T47D (cell line): Measurements from ENCODE around the gene HARBI1.

Experiments
- DNase-seq, 2 experiments: peaks; one replicate each; pipeline versions ENCODE4 v3.0.0 to v3.0.0-alpha.2; 2011 to 2012; ENCODE audit warnings: low read depth in 1 of 2, low spot score in 1 of 2
- JUND ChIP-seq: IDR thresholded peaks from 2 replicates; pipeline ENCODE4 v1.6.1; 2012; ENCODE audit warnings: low read depth
- in situ Hi-C: cut with HindIII; loops from 2 replicates; pipeline ENCODE4 v1.10.0; 2016; ENCODE audit warnings: low sequenced_read_pairs, low pct_unique_long_range_greater_than_20kb

The HARBI1 gene

GRCh38 chr11:46625406-46625805, 8.4 kb upstream of the HARBI1 start:
- in situ Hi-C loops, result no loop called here
- TF ChIP-seq JUND, result no peak
- DNase-seq, result peak in 1 of 2 experiments; percentile 15

GRCh38 chr11:46618837-46619236, 1.8 kb upstream of the HARBI1 start:
- TF ChIP-seq JUND, result no peak
- in situ Hi-C loops, result no loop called here
- DNase-seq, result no peak

- in situ Hi-C loops, result no loop called here
- no peak for TF ChIP-seq JUND
- DNase-seq, result no peak
These were observed 916 bp upstream of the HARBI1 start for GRCh38 chr11:46617972-46618314.

- in situ Hi-C loops, result no loop called here
- no peak for DNase-seq
- TF ChIP-seq JUND, result no peak
These were observed 385 bp downstream of the HARBI1 start for GRCh38 chr11:46616551-46617133.

GRCh38 chr11:46615756-46616155, 1.3 kb downstream of the HARBI1 start:
- in situ Hi-C loops, result no loop called here
- no peak for TF ChIP-seq JUND
- no peak for DNase-seq

GRCh38 chr11:46612326-46612725, 4.7 kb downstream of the HARBI1 start:
- no peak for DNase-seq
- in situ Hi-C loops, result no loop called here
- no peak for TF ChIP-seq JUND

- in situ Hi-C loops, result no loop called here
- TF ChIP-seq JUND, result no peak
- DNase-seq, result no peak
These were observed 5.3 kb downstream of the HARBI1 start for GRCh38 chr11:46611526-46612304.

- no peak for DNase-seq
- in situ Hi-C loops, result no loop called here
- no peak for TF ChIP-seq JUND
These were observed 7.6 kb downstream of the HARBI1 start for GRCh38 chr11:46609386-46609785.

GRCh38 chr11:46607516-46607915, 9.5 kb downstream of the HARBI1 start:
- DNase-seq, result no peak
- in situ Hi-C loops, result no loop called here
- no peak for TF ChIP-seq JUND

GRCh38 chr11:46604796-46605195, 12.2 kb downstream of the HARBI1 start:
- in situ Hi-C loops, result no loop called here
- DNase-seq, result no peak
- no peak for TF ChIP-seq JUND

GRCh38 chr11:46603704-46604308, 13.2 kb downstream of the HARBI1 start:
- in situ Hi-C loops, result no loop called here
- no peak for DNase-seq
- TF ChIP-seq JUND, result no peak

- no peak for TF ChIP-seq JUND
- no peak for DNase-seq
- in situ Hi-C loops, result no loop called here
These were observed 15.9 kb downstream of the HARBI1 start for GRCh38 chr11:46601129-46601528.

- in situ Hi-C loops, result no loop called here
- no peak for DNase-seq
- no peak for TF ChIP-seq JUND
These were observed 16.6 kb downstream of the HARBI1 start for GRCh38 chr11:46600194-46600960.
